HUES48 (cell line): ENCODE results near the gene FGG.
"Not testable (repeated sequence)": the region's sequence is repeated elsewhere in the genome, so short reads cannot be mapped to it uniquely, and the experiment has no call there.

Source experiments
- H3K27ac ChIP-seq: one replicate; pipeline ENCODE4 v1.7.0; 2013; ENCODE audit warnings: low read depth, low read length, inconsistent platforms
- H3K27me3 ChIP-seq: 2 replicates; pipeline ENCODE4 v1.6.1; 2013; ENCODE audit warnings: mild to moderate bottlenecking, low read length; ENCODE audit not compliant: control insufficient read depth, insufficient read depth
- H3K36me3 ChIP-seq: 2 replicates; pipeline ENCODE4 v1.6.1; 2013; ENCODE audit warnings: low read length; ENCODE audit not compliant: control insufficient read depth, insufficient read depth
- H3K4me1 ChIP-seq: 2 replicates; pipeline ENCODE4 v1.6.1; 2013; ENCODE audit warnings: mild to moderate bottlenecking, low read length; ENCODE audit not compliant: control insufficient read depth, insufficient read depth
- H3K4me3 ChIP-seq: 2 replicates; pipeline ENCODE4 v1.5.1; 2013; ENCODE audit warnings: mild to moderate bottlenecking, low read depth, low read length
- H3K9ac ChIP-seq: 2 replicates; pipeline ENCODE4 v1.6.1; 2013; ENCODE audit warnings: mild to moderate bottlenecking, low read depth, low read length, moderate library complexity
- H3K9me3 ChIP-seq: 2 replicates; pipeline ENCODE4 v1.6.1; 2013; ENCODE audit warnings: low read length; ENCODE audit not compliant: control insufficient read depth, insufficient read depth

FGG gene

DNA sequence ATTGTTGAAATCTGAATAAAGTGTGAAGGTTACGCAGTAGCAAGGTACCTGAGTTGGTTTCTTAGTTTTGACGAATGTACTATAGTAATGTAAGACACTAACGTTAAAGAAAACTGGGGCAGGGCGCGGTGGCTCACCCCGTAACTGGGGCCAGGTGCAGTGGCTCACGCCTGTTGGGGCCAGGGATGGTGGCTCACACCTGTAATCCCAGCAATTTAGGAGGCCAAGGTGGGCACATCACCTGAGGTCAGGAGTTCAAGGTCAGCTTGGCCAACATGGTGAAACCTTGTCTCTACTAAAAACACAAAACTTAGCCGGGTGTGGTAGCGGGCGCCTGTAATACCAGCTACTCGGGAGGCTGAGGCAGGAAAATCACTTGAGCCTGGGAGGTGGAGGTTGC lies 15.2 kb downstream of the FGG start:
- H3K4me3 ChIP-seq, H3K27me3 ChIP-seq, H3K9me3 ChIP-seq, H3K27ac ChIP-seq, H3K4me1 ChIP-seq, H3K9ac ChIP-seq, H3K36me3 ChIP-seq: not testable (repeated sequence)

DNA sequence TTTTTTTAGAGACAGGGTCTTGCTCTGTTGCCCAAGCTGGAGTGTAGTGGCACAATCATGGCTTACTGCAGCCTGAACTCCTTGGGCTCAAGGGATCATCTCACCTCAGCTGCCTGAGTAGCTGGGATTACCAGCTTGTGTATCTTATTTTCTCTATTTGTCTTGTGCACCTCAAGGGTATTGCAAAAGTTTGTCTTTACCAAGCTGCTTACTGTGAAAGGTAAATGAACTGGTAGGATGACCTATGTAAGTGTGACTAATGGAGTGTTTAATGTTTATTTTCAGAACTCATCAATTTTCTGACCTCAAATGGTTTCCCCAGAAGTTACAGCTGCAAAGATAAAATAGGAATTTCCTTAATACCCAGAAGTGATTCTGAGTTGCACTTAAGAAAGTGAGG lies 16.6 kb downstream of the FGG start:
- no peak overlapping the region for H3K9ac ChIP-seq
- H3K4me1 ChIP-seq: no peaks in the 10 kb centered on the region
- H3K27me3 ChIP-seq: no peaks in the 10 kb centered on the region
- H3K36me3 ChIP-seq: no peaks in the 10 kb centered on the region
- H3K27ac ChIP-seq: no peak overlapping the region
- no peaks in the 10 kb centered on the region for H3K9me3 ChIP-seq
- no peak overlapping the region for H3K4me3 ChIP-seq

- H3K27me3 ChIP-seq, H3K4me1 ChIP-seq, H3K9me3 ChIP-seq, H3K9ac ChIP-seq, H3K4me3 ChIP-seq, H3K27ac ChIP-seq, H3K36me3 ChIP-seq: not testable (repeated sequence)
Measured at GRCh38 chr4:154594343-154594742, 18.1 kb downstream of the FGG start.

- Histone ChIP-seq H3K27ac (no peak overlapping the region), H3K9me3 (no peaks in the 10 kb centered on the region), H3K27me3 (no peaks in the 10 kb centered on the region), H3K9ac (no peak overlapping the region), H3K4me3 (no peak overlapping the region), H3K36me3 (no peaks in the 10 kb centered on the region), H3K4me1 (no peaks in the 10 kb centered on the region)
Measured at GRCh38 chr4:154593868-154594267, 18.6 kb downstream of the FGG start.

DNA sequence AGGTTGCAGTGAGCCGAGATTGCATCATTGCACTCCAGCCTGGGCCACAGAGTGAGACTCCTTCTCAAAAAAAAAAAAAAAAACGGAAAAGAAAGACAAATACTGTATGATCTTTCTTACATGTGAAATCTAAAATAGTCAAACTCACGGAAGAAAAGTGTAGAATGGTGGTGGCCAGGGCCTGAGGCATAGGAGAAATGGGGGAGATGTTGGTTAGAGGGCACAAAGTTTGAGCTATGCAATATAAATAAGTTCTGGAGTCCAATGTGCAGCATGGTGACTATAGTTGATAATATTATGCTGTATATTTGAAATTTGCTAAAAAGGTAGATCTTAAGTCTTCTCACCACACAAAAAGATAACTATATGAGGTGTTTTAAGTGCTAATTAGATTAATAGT lies 20.6 kb downstream of the FGG start:
- Histone ChIP-seq H3K9me3 (no peaks in the 10 kb centered on the region), H3K27ac (no peak overlapping the region), H3K4me3 (no peak overlapping the region), H3K36me3 (no peaks in the 10 kb centered on the region), H3K4me1 (no peaks in the 10 kb centered on the region), H3K27me3 (no peaks in the 10 kb centered on the region), H3K9ac (no peak overlapping the region)

GRCh38 chr4:154590329-154591006 lies 22.0 kb downstream of the FGG start, which contains the start of gene FGA:
TSS of gene FGA (minus strand) at chr4:154590742. CDS start at chr4:154590687, 55 bp downstream.
- no peak within 1 kb of the TSS for H3K27ac ChIP-seq
- H3K4me1 ChIP-seq: no peaks in the 10 kb centered on the region
- H3K4me3 ChIP-seq: no peak within 1 kb of the TSS
- H3K27me3 ChIP-seq: no peaks in the 10 kb centered on the region
- no peaks in the 10 kb centered on the region for H3K36me3 ChIP-seq
- no peak within 1 kb of the TSS for H3K9ac ChIP-seq
- H3K9me3 ChIP-seq: no peaks in the 10 kb centered on the region

DNA sequence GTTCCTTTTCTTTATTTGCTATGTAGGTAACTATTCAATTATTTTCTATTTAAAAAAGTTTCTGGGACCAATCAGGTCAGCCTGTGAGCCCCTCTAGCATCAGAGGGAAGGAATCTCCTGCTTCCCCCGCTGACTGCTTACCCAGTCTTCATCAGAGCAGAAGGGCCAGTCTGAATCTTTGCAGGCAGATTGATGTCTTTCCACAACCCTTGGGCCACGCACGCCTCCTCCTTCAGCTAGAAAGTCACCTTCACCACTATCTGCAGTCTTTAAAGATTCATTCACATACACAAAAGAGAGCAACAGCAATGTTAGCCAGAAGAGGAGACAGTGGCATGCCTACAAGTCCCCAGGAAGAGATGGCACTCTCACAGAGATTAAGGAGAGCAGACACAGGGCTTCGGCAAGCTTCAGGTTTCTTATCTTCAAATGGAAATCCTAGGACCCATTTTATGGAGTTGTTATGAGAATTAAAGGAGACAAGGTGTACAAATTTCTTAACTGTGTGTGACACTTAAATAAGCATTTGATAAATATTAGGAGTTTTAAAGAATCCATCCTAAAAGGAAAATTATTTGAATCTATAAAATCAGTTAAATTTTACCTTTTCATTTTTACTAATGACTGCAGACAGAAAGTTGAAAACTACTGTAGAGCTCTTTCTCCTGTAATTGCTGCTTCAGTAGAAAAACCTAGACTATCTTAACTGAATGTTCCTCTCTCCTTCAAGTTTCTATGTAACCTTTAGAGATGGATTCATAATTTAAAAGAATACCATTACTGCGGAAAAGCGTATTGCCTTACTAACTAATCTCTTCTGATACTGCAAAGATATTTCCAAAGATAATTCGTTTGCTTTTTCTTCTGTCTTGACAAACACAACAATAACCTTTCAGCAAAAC lies 22.9 kb downstream of the FGG start:
- no peaks in the 10 kb centered on the region for H3K36me3 ChIP-seq
- H3K9ac ChIP-seq: no peak overlapping the region
- H3K27me3 ChIP-seq: no peaks in the 10 kb centered on the region
- no peak overlapping the region for H3K4me3 ChIP-seq
- no peaks in the 10 kb centered on the region for H3K4me1 ChIP-seq
- no peak overlapping the region for H3K27ac ChIP-seq
- H3K9me3 ChIP-seq: no peaks in the 10 kb centered on the region

- H3K36me3 ChIP-seq: no peaks in the 10 kb centered on the region
- H3K9me3 ChIP-seq: no peaks in the 10 kb centered on the region
- H3K4me1 ChIP-seq: no peaks in the 10 kb centered on the region
- H3K27ac ChIP-seq: no peak overlapping the region
- H3K4me3 ChIP-seq: no peak overlapping the region
- no peaks in the 10 kb centered on the region for H3K27me3 ChIP-seq
- H3K9ac ChIP-seq: no peak overlapping the region
Measured at GRCh38 chr4:154588198-154588597, 24.3 kb downstream of the FGG start.

GRCh38 chr4:154586296-154587033 lies 26.0 kb downstream of the FGG start:
- H3K9ac ChIP-seq: no peak overlapping the region
- no peaks in the 10 kb centered on the region for H3K4me1 ChIP-seq
- no peaks in the 10 kb centered on the region for H3K9me3 ChIP-seq
- H3K4me3 ChIP-seq: no peak overlapping the region
- no peaks in the 10 kb centered on the region for H3K27me3 ChIP-seq
- no peaks in the 10 kb centered on the region for H3K36me3 ChIP-seq
- H3K27ac ChIP-seq: no peak overlapping the region

- no peaks in the 10 kb centered on the region for H3K27me3 ChIP-seq
- H3K27ac ChIP-seq: no peak overlapping the region
- no peaks in the 10 kb centered on the region for H3K4me1 ChIP-seq
- H3K4me3 ChIP-seq: no peak overlapping the region
- no peaks in the 10 kb centered on the region for H3K9me3 ChIP-seq
- H3K9ac ChIP-seq: no peak overlapping the region
- no peaks in the 10 kb centered on the region for H3K36me3 ChIP-seq
Measured at GRCh38 chr4:154585369-154586018, 27.0 kb downstream of the FGG start.
